ENCODE results near the gene LHFPL3. TPM values are rescaled to one million over a fixed set of nuclear protein-coding genes. Genes with fewer than 3 reads are reported as not detected.

LHFPL3 gene
- total RNA-seq, 2 donors from 2014 or later, result not detected

GRCh38 chr7:104352736-104353135, 24.3 kb downstream of the LHFPL3 start:
- H3K9me3 ChIP-seq, result no peaks in the 10 kb centered on the region
- DNase-seq (ENCODE audit: low spot score) (no peak), ATAC-seq (ENCODE audit: insufficient number of reproducible peaks, low FRiP score, low read depth) (no peak)
- H3K27ac ChIP-seq, result no peak overlapping the region
- no peaks in the 10 kb centered on the region for H3K27me3 ChIP-seq (replicated peaks; ENCODE audit: insufficient read depth)
- H3K4me3 ChIP-seq, result no peak overlapping the region
- no peaks in the 10 kb centered on the region for H3K36me3 ChIP-seq
- TF ChIP-seq CTCF (IDR thresholded peaks at IDR 0.05), result no peak
- H3K4me1 ChIP-seq (ENCODE audit: control insufficient read depth in 1 of 2, low read depth in 2 of 2), result no peaks in the 10 kb centered on the region

- Histone ChIP-seq H3K27ac (no peak overlapping the region), H3K9me3 (no peaks in the 10 kb centered on the region), H3K4me1 (ENCODE audit: control insufficient read depth in 1 of 2, low read depth in 2 of 2) (no peaks in the 10 kb centered on the region), H3K4me3 (no peak overlapping the region), H3K27me3 (replicated peaks; ENCODE audit: insufficient read depth) (no peaks in the 10 kb centered on the region), H3K36me3 (no peaks in the 10 kb centered on the region)
- ATAC-seq (ENCODE audit: insufficient number of reproducible peaks, low FRiP score, low read depth) (no peak), DNase-seq (ENCODE audit: low spot score) (no peak)
- TF ChIP-seq CTCF (IDR thresholded peaks at IDR 0.05), result no peak
Observed at GRCh38 chr7:104357166-104357565, 28.8 kb downstream of the LHFPL3 start.

GRCh38 chr7:104358446-104359132, 30.2 kb downstream of the LHFPL3 start:
- Histone ChIP-seq H3K36me3 (no peaks in the 10 kb centered on the region), H3K4me3 (no peak overlapping the region), H3K9me3 (no peaks in the 10 kb centered on the region), H3K27me3 (replicated peaks; ENCODE audit: insufficient read depth) (no peaks in the 10 kb centered on the region), H3K4me1 (ENCODE audit: control insufficient read depth in 1 of 2, low read depth in 2 of 2) (no peaks in the 10 kb centered on the region), H3K27ac (no peak overlapping the region)
- DNase-seq (ENCODE audit: low spot score), result no peak
- no peak for ATAC-seq (ENCODE audit: insufficient number of reproducible peaks, low FRiP score, low read depth)
- no peak for TF ChIP-seq CTCF (IDR thresholded peaks at IDR 0.05)

GRCh38 chr7:104362756-104363155, 34.4 kb downstream of the LHFPL3 start:
- no peak for TF ChIP-seq CTCF (IDR thresholded peaks at IDR 0.05)
- Histone ChIP-seq H3K9me3 (no peaks in the 10 kb centered on the region), H3K36me3 (no peaks in the 10 kb centered on the region), H3K4me1 (ENCODE audit: control insufficient read depth in 1 of 2, low read depth in 2 of 2) (no peaks in the 10 kb centered on the region), H3K27me3 (replicated peaks; ENCODE audit: insufficient read depth) (no peaks in the 10 kb centered on the region), H3K4me3 (no peak overlapping the region), H3K27ac (no peak overlapping the region)
- ATAC-seq (ENCODE audit: insufficient number of reproducible peaks, low FRiP score, low read depth) (no peak), DNase-seq (ENCODE audit: low spot score) (no peak)

- no peak for ATAC-seq (ENCODE audit: insufficient number of reproducible peaks, low FRiP score, low read depth)
- TF ChIP-seq CTCF (IDR thresholded peaks at IDR 0.05), result no peak
- no peaks in the 10 kb centered on the region for H3K9me3 ChIP-seq
Observed at GRCh38 chr7:104363355-104363754, 35.0 kb downstream of the LHFPL3 start.

More at GRCh38 chr7:104363355-104363754, 35.0 kb downstream of the LHFPL3 start:
- Histone ChIP-seq H3K4me1 (ENCODE audit: control insufficient read depth in 1 of 2, low read depth in 2 of 2) (no peaks in the 10 kb centered on the region), H3K27me3 (replicated peaks; ENCODE audit: insufficient read depth) (no peaks in the 10 kb centered on the region), H3K27ac (no peak overlapping the region), H3K4me3 (no peak overlapping the region), H3K36me3 (no peaks in the 10 kb centered on the region)
- no peak for DNase-seq (ENCODE audit: low spot score)
